CD4-positive, CD25-positive, alpha-beta regulatory T cell (primary cell): ENCODE measurements around the gene LIPH. TPM values are rescaled to one million over a fixed set of nuclear protein-coding genes. Genes with fewer than 3 reads are reported as not detected.

Experiments used
- ATAC-seq, 2 donors: fragments of 150-1000 bp; cut with Tn5 transposase; one replicate each; pipeline ENCODE4 v1.10.0; 2021; ENCODE audit warnings: low read depth in 2 of 2, moderate number of reproducible peaks in 2 of 2, moderate library complexity in 1 of 2
- DNase-seq, 3 donors: peaks; one replicate each; pipeline versions ENCODE4 v3.0.0 to v3.0.0-alpha.2; 2012 to 2022; ENCODE audit warnings: mixed read lengths in 1 of 3
- H3K27ac ChIP-seq: one replicate; pipeline ENCODE4 v1.7.0; 2013; ENCODE audit warnings: mild to moderate bottlenecking, low read length; ENCODE audit not compliant: insufficient read depth, poor library complexity, severe bottlenecking
- H3K27me3 ChIP-seq: one replicate; pipeline ENCODE4 v1.7.0; 2013; ENCODE audit warnings: low read length; ENCODE audit not compliant: control insufficient read depth, insufficient read depth
- H3K36me3 ChIP-seq: one replicate; pipeline ENCODE4 v1.7.0; 2013; ENCODE audit warnings: mild to moderate bottlenecking, low read length, moderate library complexity; ENCODE audit not compliant: control insufficient read depth, insufficient read depth
- H3K4me1 ChIP-seq: 2 replicates; pipeline ENCODE4 v1.7.0; 2013; ENCODE audit warnings: mild to moderate bottlenecking, low read length; ENCODE audit not compliant: insufficient read depth, control insufficient read depth, poor library complexity, severe bottlenecking
- H3K4me3 ChIP-seq: one replicate; pipeline ENCODE4 v1.7.0; 2013; ENCODE audit warnings: low read depth, mild to moderate bottlenecking, low read length, moderate library complexity
- H3K9me3 ChIP-seq, 2 experiments: 1 replicate in 1 of 2; 2 replicates in 1 of 2; pipeline ENCODE4 v1.7.0; 2013; ENCODE audit warnings: low read length in 2 of 2, mild to moderate bottlenecking in 1 of 2, moderate library complexity in 1 of 2; ENCODE audit not compliant: control insufficient read depth in 2 of 2
- H3K27ac Mint-ChIP-seq, 3 donors: one replicate each; pipeline ENCODE4 v1.8.0; 2020 to 2022; ENCODE audit warnings: mild to moderate bottlenecking in 3 of 3, mixed read lengths in 3 of 3, moderate library complexity in 2 of 3
- H3K27me3 Mint-ChIP-seq: one replicate; pipeline ENCODE4 v1.8.0; 2022; ENCODE audit warnings: mild to moderate bottlenecking, mixed read lengths
- H3K36me3 Mint-ChIP-seq: one replicate; pipeline ENCODE4 v1.8.0; 2020; ENCODE audit warnings: mixed read lengths
- H3K4me1 Mint-ChIP-seq, 4 donors: one replicate each; pipeline ENCODE4 v1.8.0; 2020 to 2022; ENCODE audit warnings: mixed read lengths in 4 of 4, mild to moderate bottlenecking in 1 of 4
- H3K4me3 Mint-ChIP-seq, 4 donors: one replicate each; pipeline ENCODE4 v1.8.0; 2020 to 2022; ENCODE audit warnings: mild to moderate bottlenecking in 4 of 4, mixed read lengths in 4 of 4, moderate library complexity in 3 of 4
- H3K9me3 Mint-ChIP-seq, 7 donors: one replicate each; pipeline ENCODE4 v1.8.0; 2020 to 2022; ENCODE audit warnings: mixed read lengths in 7 of 7, mild to moderate bottlenecking in 3 of 7, moderate library complexity in 2 of 7
- polyA plus RNA-seq, 4 donors: library from polyadenylated mRNA; unstranded; fragments of 300-500 nt; fragmentation: Illumina TruSeq; gene quantifications; one replicate each; pipeline ENCODE4 v1.2.3, GENCODE V29; 2021
- total RNA-seq: library from RNA; stranded (reverse); gene quantifications from one replicate; pipeline ENCODE4 v1.2.3, GENCODE V29; 2022

The LIPH gene
- not detected for total RNA-seq
- not detected for polyA plus RNA-seq

DNA sequence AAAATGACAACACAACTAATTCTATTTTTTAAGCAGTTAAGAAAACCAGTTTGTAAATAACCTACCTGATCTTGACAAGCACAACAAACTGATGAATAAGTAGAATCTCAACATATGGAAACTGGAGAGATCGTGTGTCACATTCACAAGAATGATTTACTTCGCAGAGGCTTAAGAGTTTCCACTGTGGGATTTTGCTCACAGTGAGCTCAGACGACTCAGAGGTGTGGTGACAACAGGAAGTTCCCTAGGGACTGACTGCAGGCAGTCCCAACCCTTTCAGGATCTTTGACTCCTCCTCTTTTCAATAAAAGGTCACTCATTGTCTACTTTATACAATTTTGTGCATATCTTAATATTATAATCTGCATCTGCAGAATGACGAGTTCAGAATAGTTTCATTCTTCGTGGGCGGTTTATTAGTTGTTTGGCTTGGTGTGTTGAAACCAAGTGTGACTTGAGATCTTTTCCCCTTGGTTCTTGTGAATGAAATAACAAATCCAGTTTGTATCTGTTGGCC is at the start of gene LIPH:
TSS of gene LIPH (minus strand) at position 231 of the 520 bp plus-strand sequence. CDS start at position 114, 117 bp downstream.
- Mint-ChIP-seq H3K36me3 (no peaks in the 10 kb centered on the region), H3K9me3 (peaks cover 0 to 1% (median 0%) of the 10 kb centered on the region in 7 donors), H3K27me3 (peaks cover 5% of the 10 kb centered on the region), H3K4me3 (peak within 1 kb of the TSS in 1 of 4 donors; percentile 43), H3K4me1 (peaks cover 0 to 8% (median 2%) of the 10 kb centered on the region in 4 donors), H3K27ac (no peak within 1 kb of the TSS)
- Histone ChIP-seq H3K27ac (no peak within 1 kb of the TSS), H3K9me3 (no peaks in the 10 kb centered on the region), H3K4me3 (no peak within 1 kb of the TSS), H3K4me1 (no peaks in the 10 kb centered on the region), H3K27me3 (no peaks in the 10 kb centered on the region), H3K36me3 (no peaks in the 10 kb centered on the region)
- ATAC-seq (peak in 1 of 2 donors; percentile 60), DNase-seq (no peak)

DNA sequence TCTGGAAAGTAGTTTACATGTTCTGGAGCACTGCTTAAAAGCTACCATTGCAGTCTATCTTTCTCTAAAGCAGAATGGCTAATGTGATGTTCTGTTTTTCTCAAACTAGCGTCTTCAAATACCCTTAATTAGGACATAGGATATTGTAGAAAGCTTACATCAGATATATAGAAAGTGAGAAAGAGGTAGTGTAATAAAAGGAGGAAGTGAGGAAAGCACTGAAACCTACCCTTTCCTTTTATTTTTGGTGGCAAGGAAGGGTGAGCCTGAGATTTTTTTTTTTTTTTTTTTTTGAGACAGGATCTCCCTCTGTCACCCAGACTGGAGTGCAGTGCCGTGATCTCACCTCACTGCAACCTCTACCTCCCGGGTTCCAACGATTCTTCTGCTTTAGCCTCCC is 43.1 kb upstream of the LIPH start:
- Histone ChIP-seq H3K4me1 (no peaks in the 10 kb centered on the region), H3K9me3 (no peaks in the 10 kb centered on the region), H3K27ac (no peak overlapping the region), H3K36me3 (peaks cover 56% of the 10 kb centered on the region), H3K27me3 (no peaks in the 10 kb centered on the region), H3K4me3 (no peak overlapping the region)
- DNase-seq = no peak
- no peaks in the 10 kb centered on the region for H3K27me3 Mint-ChIP-seq
- no peak overlapping the region for H3K27ac Mint-ChIP-seq
- ATAC-seq = no peak
- H3K9me3 Mint-ChIP-seq = peaks cover 0 to 2% (median 0%) of the 10 kb centered on the region in 7 donors
- H3K4me3 Mint-ChIP-seq = peak overlapping the region in 1 of 4 donors; percentile 50
- H3K36me3 Mint-ChIP-seq = peaks cover 18% of the 10 kb centered on the region
- H3K4me1 Mint-ChIP-seq = peaks cover 8 to 24% (median 13%) of the 10 kb centered on the region in 4 donors

DNA sequence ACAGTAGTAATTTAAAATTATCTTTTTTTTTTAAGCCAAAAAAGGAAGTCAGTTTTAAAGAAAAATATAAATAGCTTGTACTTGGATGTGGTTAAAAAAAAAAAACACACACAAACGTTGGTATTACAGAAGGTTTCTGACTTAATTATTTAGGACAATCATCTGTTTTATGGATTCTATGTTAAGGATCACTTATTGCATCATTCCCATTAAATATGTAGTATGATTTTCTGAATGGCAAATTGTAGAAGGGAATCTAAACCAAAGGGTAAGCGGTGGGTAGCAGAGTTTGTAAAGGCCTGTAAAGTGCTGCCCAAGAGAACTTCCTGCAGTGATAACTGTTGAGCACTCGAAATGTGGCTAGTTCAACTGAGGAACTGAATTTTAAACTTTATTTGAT is 41.7 kb upstream of the LIPH start:
- ATAC-seq = no peak
- Mint-ChIP-seq H3K27me3 (no peaks in the 10 kb centered on the region), H3K9me3 (peaks cover 0 to 2% (median 0%) of the 10 kb centered on the region in 7 donors), H3K27ac (no peak overlapping the region), H3K36me3 (peaks cover 13% of the 10 kb centered on the region), H3K4me1 (peaks cover 10 to 21% (median 16%) of the 10 kb centered on the region in 4 donors), H3K4me3 (no peak overlapping the region)
- H3K27me3 ChIP-seq = no peaks in the 10 kb centered on the region
- peaks cover 42% of the 10 kb centered on the region for H3K36me3 ChIP-seq
- no peak for DNase-seq
- no peaks in the 10 kb centered on the region for H3K4me1 ChIP-seq
- no peaks in the 10 kb centered on the region for H3K9me3 ChIP-seq
- no peak overlapping the region for H3K27ac ChIP-seq
- H3K4me3 ChIP-seq = no peak overlapping the region

DNA sequence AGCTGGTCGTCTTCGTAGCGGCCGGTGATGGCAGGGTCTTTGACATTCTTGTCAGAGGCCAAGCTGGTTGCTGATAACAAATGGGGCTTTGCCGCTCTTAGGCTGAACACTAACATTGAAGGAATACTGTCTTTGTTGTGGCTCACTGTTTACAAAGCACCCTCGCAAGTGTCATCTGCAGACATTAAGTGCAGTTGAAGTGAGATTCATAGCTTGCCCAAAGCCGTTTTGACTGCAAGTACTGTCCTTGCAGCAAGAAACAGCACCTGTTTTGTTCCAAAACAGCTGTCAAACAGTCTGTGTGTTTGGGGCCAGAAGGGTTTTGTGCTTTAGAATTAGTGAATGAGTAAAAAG is 34.3 kb upstream of the LIPH start:
- H3K4me1 Mint-ChIP-seq = peaks cover 10 to 40% (median 21%) of the 10 kb centered on the region in 4 donors
- H3K9me3 Mint-ChIP-seq = no peaks in the 10 kb centered on the region
- H3K27me3 Mint-ChIP-seq = peaks cover 10% of the 10 kb centered on the region
- H3K27ac ChIP-seq = peak overlapping the region; percentile 96
- H3K36me3 ChIP-seq = peaks cover 1% of the 10 kb centered on the region
- no peaks in the 10 kb centered on the region for H3K27me3 ChIP-seq
- no peaks in the 10 kb centered on the region for H3K9me3 ChIP-seq
- peak overlapping the region; percentile 80 to 95 (median 90) for H3K4me3 Mint-ChIP-seq
- DNase-seq (no peak), ATAC-seq (no peak)
- H3K4me3 ChIP-seq = peak overlapping the region; percentile 95
- H3K27ac Mint-ChIP-seq = peak overlapping the region; percentile 97 to 99 (median 98)
- peaks cover 15% of the 10 kb centered on the region for H3K4me1 ChIP-seq
- H3K36me3 Mint-ChIP-seq = peaks cover 5% of the 10 kb centered on the region

DNA sequence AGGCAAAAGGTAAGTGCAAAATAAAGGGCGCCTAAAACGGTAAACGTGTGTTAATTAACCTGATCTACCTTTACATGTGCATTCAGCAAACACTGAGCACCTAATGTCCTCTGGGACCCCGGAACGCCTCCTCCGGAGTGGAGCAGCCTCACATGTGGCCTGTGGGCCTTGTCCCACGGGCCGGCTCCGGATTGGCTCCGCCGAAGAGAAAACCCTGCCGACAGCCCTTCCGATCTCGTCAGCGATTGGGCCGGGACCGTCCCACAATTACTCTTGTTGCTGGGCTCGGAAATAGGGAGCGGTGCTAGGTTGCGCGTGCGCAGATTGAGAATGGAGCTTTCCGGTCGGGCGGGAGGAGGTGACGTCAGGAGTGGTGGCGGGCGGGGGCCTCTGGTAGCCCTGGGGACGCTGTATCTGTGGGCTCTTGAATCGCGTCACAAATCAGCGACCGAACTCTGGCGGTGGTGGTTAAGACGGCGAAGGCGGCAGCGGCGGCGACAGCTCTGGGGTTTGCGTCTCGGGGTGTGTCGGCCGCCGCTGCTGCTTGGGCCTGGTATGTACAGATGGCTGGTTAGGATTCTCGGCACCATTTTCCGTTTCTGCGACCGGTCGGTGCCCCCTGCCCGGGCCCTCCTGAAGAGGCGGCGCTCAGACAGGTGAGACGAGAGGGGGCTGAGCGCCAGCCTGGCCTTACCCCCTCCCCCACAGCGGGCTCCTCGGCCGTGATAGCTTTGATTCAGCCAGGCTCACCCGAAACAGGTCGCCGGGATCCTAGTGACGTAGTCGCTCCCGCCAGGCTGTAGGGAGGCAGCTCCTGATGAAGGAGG is 33.7 kb upstream of the LIPH start, which contains the start of gene SENP2:
TSS of gene SENP2 (plus strand) at position 437 of the 827 bp plus-strand sequence. CDS start at position 556, 119 bp downstream.
- Mint-ChIP-seq H3K9me3 (no peaks in the 10 kb centered on the region), H3K4me1 (peaks cover 10 to 40% (median 21%) of the 10 kb centered on the region in 4 donors), H3K27me3 (peaks cover 10% of the 10 kb centered on the region), H3K4me3 (peak within 1 kb of the TSS; percentile 80 to 95 (median 90)), H3K27ac (peak within 1 kb of the TSS; percentile 97 to 99 (median 98)), H3K36me3 (peaks cover 4% of the 10 kb centered on the region)
- Histone ChIP-seq H3K36me3 (no peaks in the 10 kb centered on the region), H3K4me1 (peaks cover 15% of the 10 kb centered on the region), H3K9me3 (no peaks in the 10 kb centered on the region), H3K27ac (peak within 1 kb of the TSS; percentile 96), H3K27me3 (no peaks in the 10 kb centered on the region), H3K4me3 (peak within 1 kb of the TSS; percentile 95)
- peak; percentile 99 to 100 (median 99) for DNase-seq
- ATAC-seq = peak; percentile 94 to 96

DNA sequence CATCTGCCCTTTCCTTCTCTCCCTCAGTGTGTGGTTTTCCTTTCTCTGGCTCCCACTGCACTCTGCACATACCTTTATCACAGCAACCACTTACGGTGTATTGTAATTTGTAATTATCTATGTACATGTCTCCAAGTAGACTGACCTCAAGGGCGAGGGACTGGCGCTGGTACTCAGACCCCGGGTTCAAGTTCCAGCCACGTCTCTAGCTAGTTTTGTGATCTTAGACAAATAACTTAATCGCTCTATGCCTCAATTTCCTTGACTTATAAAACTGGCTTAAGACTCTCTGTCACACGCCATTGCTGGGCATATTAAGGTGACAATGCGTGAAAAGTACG is 33.1 kb upstream of the LIPH start:
- Mint-ChIP-seq H3K27ac (peak overlapping the region; percentile 97 to 99 (median 98)), H3K27me3 (peaks cover 10% of the 10 kb centered on the region), H3K4me3 (peak overlapping the region; percentile 80 to 95 (median 90)), H3K4me1 (peaks cover 10 to 40% (median 21%) of the 10 kb centered on the region in 4 donors), H3K9me3 (no peaks in the 10 kb centered on the region), H3K36me3 (peaks cover 4% of the 10 kb centered on the region)
- Histone ChIP-seq H3K27ac (peak overlapping the region; percentile 96), H3K9me3 (no peaks in the 10 kb centered on the region), H3K36me3 (no peaks in the 10 kb centered on the region), H3K4me1 (peaks cover 15% of the 10 kb centered on the region), H3K4me3 (peak overlapping the region; percentile 81), H3K27me3 (no peaks in the 10 kb centered on the region)
- no peak for DNase-seq
- no peak for ATAC-seq

DNA sequence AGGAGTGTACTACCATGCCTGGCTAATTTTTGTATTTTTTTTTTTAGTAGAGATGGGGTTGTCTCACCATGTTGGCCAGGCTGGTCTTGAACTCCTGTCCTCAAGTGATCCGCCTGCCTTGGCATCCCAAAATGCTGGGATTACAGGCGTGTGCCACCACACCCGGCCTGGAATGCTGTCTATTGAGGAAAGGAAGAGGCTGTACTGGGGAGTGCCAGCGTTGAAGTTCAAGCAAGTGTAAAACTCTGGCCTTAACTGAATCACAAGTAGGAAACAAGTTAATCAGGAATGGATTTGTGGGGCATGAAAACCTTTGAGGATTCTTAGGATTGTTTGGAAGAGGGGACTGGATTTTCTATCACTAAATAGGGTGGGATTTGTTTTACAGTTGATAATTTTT is 32.3 kb upstream of the LIPH start:
- H3K9me3 ChIP-seq = no peaks in the 10 kb centered on the region
- no peaks in the 10 kb centered on the region for H3K27me3 ChIP-seq
- Mint-ChIP-seq H3K27ac (peak overlapping the region in 2 of 3 donors; percentile 40 to 97), H3K4me3 (peak overlapping the region in 2 of 4 donors; percentile 17 to 36), H3K27me3 (peaks cover 10% of the 10 kb centered on the region), H3K4me1 (peaks cover 10 to 38% (median 21%) of the 10 kb centered on the region in 4 donors), H3K9me3 (no peaks in the 10 kb centered on the region), H3K36me3 (peaks cover 4% of the 10 kb centered on the region)
- no peaks in the 10 kb centered on the region for H3K36me3 ChIP-seq
- peaks cover 15% of the 10 kb centered on the region for H3K4me1 ChIP-seq
- DNase-seq = no peak
- ATAC-seq = no peak
- no peak overlapping the region for H3K27ac ChIP-seq
- no peak overlapping the region for H3K4me3 ChIP-seq
